HEK293 (cell line): ENCODE results near the gene ITSN2.

Source experiments
- CTCF ChIP-seq: fragments of 450-650 bp; formaldehyde crosslinking; IDR thresholded peaks from 2 replicates; pipeline ENCODE4 v1.5.1; 2016; ENCODE audit warnings: missing biosample characterization, missing genetic modification characterization
- ZBTB17 ChIP-seq: fragments of 450-650 bp; formaldehyde crosslinking; IDR thresholded peaks from 2 replicates; pipeline ENCODE4 v1.5.1; 2016; ENCODE audit warnings: missing biosample characterization, missing genetic modification characterization
- ZBTB8A ChIP-seq: fragments of 450-650 bp; formaldehyde crosslinking; IDR thresholded peaks from 2 replicates; pipeline ENCODE4 v1.5.1; 2016; ENCODE audit warnings: missing biosample characterization, missing genetic modification characterization
- ZNF324 ChIP-seq: fragments of 450-650 bp; formaldehyde crosslinking; IDR thresholded peaks from 2 replicates; pipeline ENCODE4 v1.5.1; 2016; ENCODE audit warnings: missing biosample characterization, missing genetic modification characterization
- ZNF426 ChIP-seq: fragments of 450-650 bp; formaldehyde crosslinking; IDR thresholded peaks from 2 replicates; pipeline ENCODE4 v1.5.1; 2017; ENCODE audit warnings: missing biosample characterization, missing genetic modification characterization, mild to moderate bottlenecking, inconsistent platforms, moderate library complexity
- ZNF513 ChIP-seq: fragments of 450-650 bp; IDR thresholded peaks from 2 replicates; pipeline ENCODE4 v1.5.1; 2018; ENCODE audit warnings: missing biosample characterization, missing genetic modification characterization

DNA sequence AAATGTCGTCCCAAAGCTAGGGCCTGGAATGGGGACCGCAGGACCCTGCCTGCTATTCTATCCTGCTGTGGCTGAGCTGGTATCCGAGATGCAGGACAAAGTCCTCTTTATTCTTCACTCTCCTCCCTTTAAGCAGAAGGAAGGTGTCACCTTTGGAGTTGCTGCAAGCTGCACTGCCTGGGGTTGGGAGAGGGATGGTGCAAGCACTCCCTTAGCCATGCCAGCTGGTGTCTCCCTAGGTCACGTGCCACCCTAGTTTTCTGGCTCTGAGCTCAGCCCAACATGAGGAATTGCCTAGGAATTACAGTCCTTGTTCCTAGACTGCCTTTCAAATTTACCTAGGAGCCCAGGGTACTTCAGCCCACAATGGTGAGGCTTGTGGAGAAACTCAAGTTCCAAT lies 206.9 kb downstream of the ITSN2 start:
- no peak for TF ChIP-seq CTCF (tag by site-specific recombination)
- no peak for TF ChIP-seq ZNF324 (tag by site-specific recombination)
- no peak for TF ChIP-seq ZBTB17 (tag by site-specific recombination)
- TF ChIP-seq ZBTB8A (tag by site-specific recombination): no peak
- no peak for TF ChIP-seq ZNF426 (tag by site-specific recombination)
- TF ChIP-seq ZNF513: no peak
